Panc1 (cell line): ENCODE data around the gene PLCH2. TPM values are rescaled to one million over a fixed set of nuclear protein-coding genes. Genes with fewer than 3 reads are reported as not detected.

Source experiments
- ATAC-seq: fragments of 200-7000 bp; cut with Tn5 transposase; 2 replicates; pipeline ENCODE4 v1.9.1; 2020; ENCODE audit warnings: mild to moderate bottlenecking, moderate library complexity
- BruUV-seq: library from RNA; stranded (reverse); fragments of 400-500 nt; replicated peaks from 2 replicates; lab custom pipeline; 2021; lab: Mats Ljungman, UMichigan
- CTCF ChIA-PET: fragments of 300-600 bp; sonication (Branson Sonifier 250); formaldehyde crosslinking; loops from one replicate; lab custom pipeline; 2022; ENCODE audit warnings: antibody characterized with exemption; lab: Charles Lee
- POLR2A ChIA-PET: fragments of 300-600 bp; sonication (Branson Sonifier 250); formaldehyde crosslinking; loops from one replicate; lab custom pipeline; 2022; ENCODE audit warnings: antibody characterized with exemption; lab: Charles Lee
- DNase-seq: peaks from one replicate; pipeline ENCODE4 v3.0.0-alpha.2; 2010; ENCODE audit warnings: low read depth, low spot score
- H3K27ac ChIP-seq: 2 replicates; pipeline ENCODE4 v1.5.1; 2011; ENCODE audit warnings: mild to moderate bottlenecking, low read length, inconsistent platforms
- H3K27me3 ChIP-seq: fragments of 200-500 bp; sonication (Bioruptor generic); 2 replicates; pipeline ENCODE4 v1.6.0; 2014; ENCODE audit warnings: low read length, inconsistent platforms; ENCODE audit not compliant: control insufficient read depth, insufficient read depth
- H3K36me3 ChIP-seq: fragments of 200-500 bp; sonication (Bioruptor generic); 2 replicates; pipeline ENCODE4 v1.5.1; 2014; ENCODE audit warnings: inconsistent platforms, mild to moderate bottlenecking, low read length, moderate library complexity; ENCODE audit not compliant: control insufficient read depth, insufficient read depth
- H3K4me1 ChIP-seq: 2 replicates; pipeline ENCODE4 v1.5.1; 2011; ENCODE audit warnings: inconsistent platforms, mild to moderate bottlenecking, low read length, moderate library complexity; ENCODE audit not compliant: control insufficient read depth, insufficient read depth
- H3K4me3 ChIP-seq, 2 experiments: 2 replicates each; pipeline ENCODE4 v1.5.1; 2011 to 2012; ENCODE audit warnings: low read depth in 2 of 2, low read length in 2 of 2, mild to moderate bottlenecking in 2 of 2, inconsistent platforms in 1 of 2, moderate library complexity in 1 of 2
- H3K9me3 ChIP-seq: fragments of 200-500 bp; sonication (Bioruptor generic); 2 replicates; pipeline ENCODE4 v1.5.1; 2014; ENCODE audit warnings: low read depth, mild to moderate bottlenecking, inconsistent platforms, low read length, moderate library complexity; ENCODE audit not compliant: control insufficient read depth, insufficient read depth
- CTCF ChIP-seq: fragments of 450-650 bp; IDR thresholded peaks from 2 replicates; pipeline ENCODE4 v1.5.1; 2017; ENCODE audit warnings: mild to moderate bottlenecking
- POLR2AphosphoS5 ChIP-seq: IDR thresholded peaks from 2 replicates; pipeline ENCODE4 v1.6.1; 2012; ENCODE audit warnings: mild to moderate bottlenecking, low read depth, low read length, moderate library complexity
- REST ChIP-seq, 2 experiments: IDR thresholded peaks; 2 replicates each; pipeline ENCODE4 v1.6.1; 2011 to 2012; ENCODE audit warnings: low read depth in 2 of 2, control low read depth in 1 of 2, low read length in 1 of 2, mild to moderate bottlenecking in 1 of 2, moderate library complexity in 1 of 2; ENCODE audit not compliant: insufficient read depth in 1 of 2
- SIN3A ChIP-seq: IDR thresholded peaks from 2 replicates; pipeline ENCODE4 v1.6.1; 2012; ENCODE audit warnings: low read depth, mild to moderate bottlenecking, low read length, moderate library complexity, borderline replicate concordance; ENCODE audit not compliant: insufficient read depth
- TCF7L2 ChIP-seq: IDR thresholded peaks from 2 replicates; pipeline ENCODE4 v1.6.1; 2011; ENCODE audit warnings: mild to moderate bottlenecking, low read depth, low read length, inconsistent platforms
- in situ Hi-C: cut with HindIII; loops from 2 replicates; pipeline ENCODE4 v1.10.0; 2016; ENCODE audit warnings: low sequenced_read_pairs, low pct_unique_long_range_greater_than_20kb
- intact Hi-C: fragments of 100-400 bp; cut with micrococcal nuclease; formaldehyde crosslinking; loops from one replicate; pipeline ENCODE4 v1.10.0; 2022; ENCODE audit not compliant: unreplicated experiment
- total RNA-seq: library from RNA; stranded (reverse); gene quantifications from one replicate; pipeline ENCODE4 v1.2.1, GENCODE V29; 2021; ENCODE audit not compliant: unreplicated experiment

PLCH2 gene
- total RNA-seq, 1 experiment from 2014 or later: 41.2 TPM

- in situ Hi-C loops: no loop called here
- H3K27ac ChIP-seq: no peak overlapping the region
- POLR2A ChIA-PET: no interaction called here
- TF ChIP-seq SIN3A (no peak), REST (IDR thresholded peaks at IDR 0.05; ENCODE audit: insufficient read depth in 1 of 2, low read depth in 2 of 2, low read length in 1 of 2) (no peak), CTCF (no peak), POLR2AphosphoS5 (no peak), TCF7L2 (no peak)
- H3K4me1 ChIP-seq: peaks cover 25% of the 10 kb centered on the region
- no peaks in the 10 kb centered on the region for H3K27me3 ChIP-seq
- BruUV-seq: no TSS peak
- H3K4me3 ChIP-seq: no peak overlapping the region
- no peak for ATAC-seq
- H3K9me3 ChIP-seq: no peaks in the 10 kb centered on the region
- intact Hi-C loops: no loop called here
- CTCF ChIA-PET: no interaction called here
- H3K36me3 ChIP-seq: peaks cover 3% of the 10 kb centered on the region
- DNase-seq: no peak
Observed at GRCh38 chr1:2520806-2521205, 44.7 kb downstream of the PLCH2 start.

GRCh38 chr1:2522230-2522629, 46.1 kb downstream of the PLCH2 start:
- H3K36me3 ChIP-seq: peaks cover 3% of the 10 kb centered on the region
- BruUV-seq: no TSS peak
- peaks cover 31% of the 10 kb centered on the region for H3K4me1 ChIP-seq
- no peak for ATAC-seq
- H3K27me3 ChIP-seq: no peaks in the 10 kb centered on the region
- in situ Hi-C loops (no loop called here), intact Hi-C loops (no loop called here)
- ChIA-PET CTCF (no interaction called here), POLR2A (no interaction called here)
- DNase-seq: no peak
- H3K9me3 ChIP-seq: no peaks in the 10 kb centered on the region
- no peak overlapping the region; the same call in 1 of the 2 replicates for H3K27ac ChIP-seq
- no peak for TF ChIP-seq SIN3A
- TF ChIP-seq CTCF: no peak
- no peak for TF ChIP-seq REST (IDR thresholded peaks at IDR 0.05; ENCODE audit: insufficient read depth in 1 of 2, low read depth in 2 of 2, low read length in 1 of 2)
- TF ChIP-seq POLR2AphosphoS5: no peak
- no peak for TF ChIP-seq TCF7L2
- H3K4me3 ChIP-seq: no peak overlapping the region
